Stimulated activated CD4-positive, alpha-beta T cell treated with anti-CD3 and anti-CD28 coated beads, Interleukin-4, amount 100 ng/mL, for 24 hours (primary cell): ENCODE results near the gene SIPA1L3.

Experiments
- DNase-seq: peaks from one replicate; pipeline ENCODE4 v3.0.0-alpha.2; 2020

SIPA1L3 gene

GRCh38 chr19:38165335-38165734 lies 258.3 kb downstream of the SIPA1L3 start:
- DNase-seq: no peak

GRCh38 chr19:38168637-38169036 lies 261.6 kb downstream of the SIPA1L3 start:
- no peak for DNase-seq

GRCh38 chr19:38170334-38170733 lies 263.3 kb downstream of the SIPA1L3 start:
- DNase-seq: no peak

- no peak for DNase-seq
Measured at GRCh38 chr19:38172001-38172400, 265.0 kb downstream of the SIPA1L3 start.

GRCh38 chr19:38173291-38174041 lies 266.5 kb downstream of the SIPA1L3 start:
- no peak for DNase-seq

GRCh38 chr19:38175422-38175821 lies 268.4 kb downstream of the SIPA1L3 start:
- no peak for DNase-seq

- DNase-seq: no peak
Measured at GRCh38 chr19:38180071-38180470, 273.1 kb downstream of the SIPA1L3 start.

GRCh38 chr19:38182536-38183210 lies 275.7 kb downstream of the SIPA1L3 start:
- DNase-seq: no peak

GRCh38 chr19:38183251-38183897 lies 276.4 kb downstream of the SIPA1L3 start:
- no peak for DNase-seq

GRCh38 chr19:38184815-38185214 lies 277.8 kb downstream of the SIPA1L3 start:
- no peak for DNase-seq

GRCh38 chr19:38185562-38185961 lies 278.6 kb downstream of the SIPA1L3 start:
- DNase-seq: no peak

GRCh38 chr19:38190061-38190460 lies 283.1 kb downstream of the SIPA1L3 start:
- peak; percentile 14 for DNase-seq

- no peak for DNase-seq
Measured at GRCh38 chr19:38190793-38191192, 283.8 kb downstream of the SIPA1L3 start.

- no peak for DNase-seq
Measured at GRCh38 chr19:38191747-38192146, 284.7 kb downstream of the SIPA1L3 start.

- DNase-seq: no peak
Measured at GRCh38 chr19:38193445-38193844, 286.4 kb downstream of the SIPA1L3 start.

GRCh38 chr19:38194061-38194701 lies 287.2 kb downstream of the SIPA1L3 start:
- DNase-seq: no peak

- DNase-seq: no peak
Measured at GRCh38 chr19:38195237-38195636, 288.2 kb downstream of the SIPA1L3 start.

GRCh38 chr19:38196245-38196837 lies 289.3 kb downstream of the SIPA1L3 start:
- DNase-seq: no peak

- DNase-seq: no peak
Measured at GRCh38 chr19:38196948-38197656, 290.1 kb downstream of the SIPA1L3 start.

GRCh38 chr19:38197937-38198704 lies 291.1 kb downstream of the SIPA1L3 start:
- no peak for DNase-seq

- no peak for DNase-seq
Measured at GRCh38 chr19:38199340-38199739, 292.3 kb downstream of the SIPA1L3 start.

GRCh38 chr19:38201731-38202130 lies 294.7 kb downstream of the SIPA1L3 start:
- DNase-seq: no peak
